GM19240 (cell line): ENCODE measurements around the gene DLST.

Source experiments
- DNase-seq: peaks from one replicate; pipeline ENCODE4 v3.0.0; 2011; ENCODE audit warnings: low spot score; ENCODE audit not compliant: insufficient read length

The DLST gene

GRCh38 chr14:74860899-74861733 lies 20.6 kb upstream of the DLST start:
- peak; percentile 66 for DNase-seq

GRCh38 chr14:74861734-74862090 lies 20.0 kb upstream of the DLST start:
- no peak for DNase-seq

- DNase-seq: no peak
Measured at GRCh38 chr14:74863274-74863673, 18.4 kb upstream of the DLST start.

GRCh38 chr14:74864198-74864597 lies 17.5 kb upstream of the DLST start:
- no peak for DNase-seq

GRCh38 chr14:74865156-74865555 lies 16.6 kb upstream of the DLST start:
- DNase-seq: no peak

GRCh38 chr14:74866708-74867389 lies 14.9 kb upstream of the DLST start:
- DNase-seq: no peak

- DNase-seq: no peak
Measured at GRCh38 chr14:74867673-74868072, 14.0 kb upstream of the DLST start.

GRCh38 chr14:74868739-74869138 lies 13.0 kb upstream of the DLST start:
- no peak for DNase-seq

GRCh38 chr14:74871819-74872218 lies 9.9 kb upstream of the DLST start:
- no peak for DNase-seq

GRCh38 chr14:74875204-74875603 lies 6.5 kb upstream of the DLST start:
- no peak for DNase-seq

- DNase-seq: no peak
Measured at GRCh38 chr14:74875941-74876913, 5.5 kb upstream of the DLST start, which contains the start of gene PROX2. Gene PROX2, minus strand, starts transcription at chr14:74876145. Its CDS starts 12,311 bp downstream, at chr14:74863834.

GRCh38 chr14:74879427-74880182 lies 2.1 kb upstream of the DLST start:
- DNase-seq: no peak

- DNase-seq: no peak
Measured at GRCh38 chr14:74882103-74882920, 596 bp downstream of the DLST start.

GRCh38 chr14:74886001-74886400 lies 4.3 kb downstream of the DLST start:
- DNase-seq: no peak

GRCh38 chr14:74888164-74889158 lies 6.7 kb downstream of the DLST start:
- DNase-seq: no peak

- DNase-seq: no peak
Measured at GRCh38 chr14:74890262-74890661, 8.5 kb downstream of the DLST start.

GRCh38 chr14:74891870-74892269 lies 10.2 kb downstream of the DLST start:
- no peak for DNase-seq

- DNase-seq: no peak
Measured at GRCh38 chr14:74892745-74893144, 11.0 kb downstream of the DLST start.

GRCh38 chr14:74893614-74894091 lies 11.9 kb downstream of the DLST start:
- no peak for DNase-seq
